T1000 (cell line): ENCODE data around the gene OPN4.

Experiments
- DNase-seq: peaks from one replicate; lab custom pipeline; 2025; ENCODE audit warnings: mixed read lengths; lab: John Stamatoyannopoulos, UW

Gene OPN4

GRCh38 chr10:86681047-86681446 is 26.7 kb downstream of the OPN4 start:
- no peak for DNase-seq

GRCh38 chr10:86681722-86682386 is 27.5 kb downstream of the OPN4 start:
- DNase-seq: no peak

- DNase-seq: no peak
These were observed 28.3 kb downstream of the OPN4 start for GRCh38 chr10:86682675-86683074.

- no peak for DNase-seq
These were observed 30.2 kb downstream of the OPN4 start for GRCh38 chr10:86684331-86685097.

DNA sequence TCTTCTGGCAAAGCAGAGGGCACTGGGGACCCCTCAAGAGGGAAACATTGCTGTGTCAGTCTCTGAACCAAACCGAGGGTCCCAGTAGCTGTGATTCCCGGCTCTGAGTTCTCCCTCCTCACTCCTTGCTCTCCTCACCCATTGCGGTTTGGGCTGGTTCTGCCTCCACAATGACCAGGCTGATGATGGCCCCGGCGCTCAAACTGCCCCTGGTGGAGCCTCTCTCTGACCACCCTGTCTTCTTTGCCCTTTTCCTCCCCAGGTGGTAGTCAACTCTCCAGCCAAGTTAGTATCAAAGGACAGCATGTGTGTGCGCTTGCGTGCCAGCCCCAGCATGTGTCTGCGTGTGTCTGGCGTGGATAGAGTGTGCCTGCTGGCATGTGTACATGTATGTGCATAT is 31.1 kb downstream of the OPN4 start:
- DNase-seq: no peak

DNA sequence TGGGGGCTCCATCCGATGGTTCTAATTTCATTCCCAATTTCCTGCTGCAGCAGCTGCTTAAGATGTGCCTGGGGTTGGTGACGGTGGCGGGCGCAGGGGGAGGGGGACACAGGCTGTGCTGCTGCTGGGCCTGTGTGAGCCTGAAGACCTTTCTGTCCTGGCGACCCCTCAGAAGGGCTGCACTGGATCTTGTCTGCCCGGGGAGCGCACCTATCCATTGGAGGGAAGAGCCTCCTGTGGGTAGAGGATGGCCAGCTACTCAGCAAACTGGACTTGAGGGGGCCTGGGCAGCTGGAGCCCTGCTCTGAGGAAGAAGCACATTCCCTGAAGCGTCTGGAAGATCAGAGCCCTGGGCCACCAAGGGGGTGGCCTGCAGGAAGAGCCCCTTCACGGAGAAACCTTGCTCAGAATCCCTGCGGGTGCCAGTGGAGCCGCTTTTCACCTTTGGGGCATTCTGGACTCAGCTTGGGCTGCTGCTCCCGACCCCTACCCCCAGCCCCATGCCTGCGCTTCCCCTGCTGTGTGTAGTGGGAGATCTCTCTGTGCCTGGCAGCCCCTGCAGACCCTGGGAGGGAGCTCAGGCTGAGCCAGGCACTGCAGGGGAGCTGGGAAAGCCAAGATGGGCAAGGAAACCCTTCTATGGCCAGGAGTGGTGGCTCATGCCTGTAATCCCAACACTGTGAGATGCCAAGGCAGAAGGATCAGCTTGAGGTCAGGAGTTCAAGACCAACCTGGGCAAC is 31.7 kb downstream of the OPN4 start:
- DNase-seq: no peak

- DNase-seq: no peak
These were observed 32.6 kb downstream of the OPN4 start for GRCh38 chr10:86686972-86687371.

- DNase-seq: no peak
These were observed 33.4 kb downstream of the OPN4 start for GRCh38 chr10:86687750-86688149.

GRCh38 chr10:86688398-86688921 is 34.1 kb downstream of the OPN4 start:
- peak; percentile 17 for DNase-seq

DNA sequence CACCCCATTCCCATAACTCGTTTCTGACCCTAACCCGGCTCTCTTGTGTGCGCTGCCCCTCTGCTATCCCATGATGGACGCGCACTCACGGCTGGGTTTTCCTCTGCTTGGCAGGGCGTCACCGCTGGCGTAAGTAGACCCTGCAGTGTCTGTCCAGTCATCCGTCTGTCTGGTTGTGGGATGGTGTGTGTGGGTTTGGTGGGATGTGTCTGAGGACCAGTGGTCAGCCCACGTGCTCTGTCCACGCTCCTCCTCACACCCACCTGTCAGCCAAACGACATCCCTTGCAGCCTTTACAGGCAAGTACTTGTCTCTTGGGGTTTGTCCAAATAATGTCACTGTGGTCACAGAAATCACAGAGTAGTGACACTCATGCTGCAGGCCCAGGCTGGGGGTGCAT is 34.8 kb downstream of the OPN4 start:
- no peak for DNase-seq

DNA sequence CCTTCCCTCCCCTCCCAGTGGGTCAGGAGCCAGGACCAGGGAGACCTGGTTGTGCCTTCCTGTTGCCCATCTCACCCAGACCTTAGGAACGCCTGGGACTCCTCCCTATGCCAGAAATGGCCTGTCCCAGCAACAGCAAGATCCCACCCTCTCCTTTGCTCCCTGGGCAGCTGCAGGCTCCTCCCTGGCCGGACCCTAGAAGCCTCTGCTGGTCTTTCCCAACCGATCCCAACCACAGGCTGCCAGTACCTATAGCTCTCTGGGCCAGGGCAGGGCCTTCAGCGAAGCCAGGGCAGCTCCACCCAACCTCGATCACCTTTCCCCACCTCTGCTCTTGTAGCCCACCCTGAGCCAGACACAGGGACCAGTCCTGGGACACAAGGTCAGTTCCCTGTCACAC is 35.9 kb downstream of the OPN4 start:
- no peak for DNase-seq

DNA sequence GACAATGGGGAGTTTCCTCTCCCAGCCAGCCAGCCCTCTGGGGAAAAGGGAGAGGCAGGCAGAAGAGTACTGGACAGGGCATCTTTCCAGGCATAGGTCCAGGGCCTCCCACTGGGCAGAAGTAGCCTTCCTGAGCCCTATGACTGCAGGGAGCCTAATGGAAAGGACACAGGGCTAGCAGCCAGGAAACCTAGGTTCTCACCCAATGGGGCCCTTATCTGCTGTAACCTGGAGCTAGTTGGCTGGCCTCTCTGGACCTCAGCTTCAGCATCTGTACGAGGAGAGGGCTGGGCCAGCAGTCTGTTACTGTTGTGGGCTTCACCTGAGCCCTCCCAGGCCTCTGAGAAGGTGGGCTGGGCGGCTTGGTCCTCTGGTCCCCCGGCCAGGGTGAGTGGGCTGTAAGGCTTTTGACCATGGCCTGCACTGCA is 36.3 kb downstream of the OPN4 start:
- no peak for DNase-seq

DNA sequence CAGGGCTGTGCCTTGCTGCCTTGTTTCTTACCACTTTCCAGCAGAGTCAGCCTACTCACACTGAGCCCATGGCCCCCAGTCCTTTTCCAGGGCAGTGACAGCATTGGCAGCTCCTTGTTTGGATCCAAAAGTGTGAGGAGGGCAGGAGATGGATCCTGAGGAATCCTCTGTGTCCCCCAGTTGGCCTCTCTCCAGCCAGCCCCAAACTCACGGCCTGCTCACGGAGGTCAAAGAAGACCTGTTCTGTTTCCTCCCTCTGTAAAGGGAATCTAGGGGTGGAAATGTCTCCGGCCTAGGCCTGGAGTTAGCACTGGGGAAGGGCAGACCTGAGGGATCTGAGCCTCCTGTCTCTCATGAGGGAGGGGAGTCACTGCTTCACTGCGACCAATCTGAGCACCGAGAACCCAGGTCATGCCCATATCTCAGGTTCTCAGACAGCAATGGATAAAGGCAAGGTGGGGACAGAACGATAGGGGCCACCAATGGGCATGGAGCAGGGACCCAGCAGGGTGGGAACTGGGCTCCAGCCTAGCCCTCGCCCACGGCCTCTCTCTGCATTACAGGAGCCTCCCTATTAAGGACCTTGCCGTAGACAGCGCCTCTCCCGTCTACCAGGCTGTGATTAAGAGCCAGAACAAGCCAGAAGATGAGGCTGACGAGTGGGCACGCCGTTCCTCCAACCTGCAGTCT is 37.1 kb downstream of the OPN4 start:
- no peak for DNase-seq

DNA sequence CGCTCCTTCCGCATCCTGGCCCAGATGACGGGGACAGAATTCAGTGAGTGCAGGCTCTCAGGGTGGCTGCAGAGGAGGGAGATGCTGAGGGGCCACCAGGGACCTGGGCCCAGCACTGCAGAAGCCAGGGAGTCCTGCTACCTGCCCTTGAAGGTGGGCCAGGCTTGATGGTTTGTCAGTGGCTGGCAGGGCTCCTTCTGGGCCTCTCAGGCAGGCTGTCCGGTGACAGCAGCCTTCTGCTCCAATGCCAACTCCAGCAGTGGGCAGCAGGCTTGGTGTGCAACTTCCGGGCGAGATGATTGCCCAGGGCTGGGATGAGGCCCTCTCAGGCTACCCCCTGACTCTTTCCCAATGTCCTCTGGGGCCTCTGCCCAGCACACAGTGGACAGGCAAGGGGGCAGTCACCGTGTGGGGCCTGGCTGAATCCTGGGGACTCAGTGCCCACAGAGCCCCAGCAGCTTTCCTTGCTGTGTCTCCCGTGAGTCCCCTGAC is 37.7 kb downstream of the OPN4 start:
- no peak for DNase-seq

DNA sequence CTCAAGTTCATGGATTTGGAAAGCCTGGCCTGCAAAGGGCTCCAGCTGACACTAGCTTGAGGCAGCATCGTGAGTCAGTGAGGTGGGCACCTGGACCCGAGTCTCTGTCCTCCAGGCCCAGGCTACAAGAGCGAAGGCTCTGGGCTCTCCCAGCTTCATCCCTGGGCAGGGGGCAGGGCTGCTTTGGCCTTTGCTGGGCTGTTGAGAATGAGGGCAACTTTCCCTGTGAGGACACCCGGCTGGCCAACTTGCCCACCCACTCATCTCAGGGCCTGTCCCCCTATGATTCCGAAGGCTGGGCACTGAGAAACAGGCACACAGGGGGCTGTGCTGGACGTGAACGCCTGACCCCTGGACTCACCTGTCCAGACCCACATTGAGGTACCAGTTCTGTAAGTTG is 38.3 kb downstream of the OPN4 start:
- DNase-seq: no peak

DNA sequence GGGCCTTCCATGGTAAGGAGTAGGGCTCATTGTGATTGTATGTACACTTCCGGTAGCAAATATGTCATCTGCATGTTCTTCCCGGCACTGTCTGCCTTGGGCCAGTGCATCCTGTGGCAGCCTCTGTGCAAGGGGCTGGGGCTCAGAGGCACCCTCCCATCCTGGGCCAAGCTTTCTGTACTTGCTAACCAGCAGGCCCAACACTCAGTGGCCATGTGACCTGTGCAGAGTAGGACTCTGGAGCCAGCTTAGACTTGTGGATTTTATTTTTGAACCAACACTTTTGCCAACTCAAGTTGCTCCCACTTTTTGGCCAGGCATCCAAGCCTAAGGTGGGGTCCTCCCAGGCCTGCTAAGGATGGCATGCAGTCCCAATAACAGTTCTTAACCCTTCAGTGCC is 38.9 kb downstream of the OPN4 start:
- DNase-seq: no peak

DNA sequence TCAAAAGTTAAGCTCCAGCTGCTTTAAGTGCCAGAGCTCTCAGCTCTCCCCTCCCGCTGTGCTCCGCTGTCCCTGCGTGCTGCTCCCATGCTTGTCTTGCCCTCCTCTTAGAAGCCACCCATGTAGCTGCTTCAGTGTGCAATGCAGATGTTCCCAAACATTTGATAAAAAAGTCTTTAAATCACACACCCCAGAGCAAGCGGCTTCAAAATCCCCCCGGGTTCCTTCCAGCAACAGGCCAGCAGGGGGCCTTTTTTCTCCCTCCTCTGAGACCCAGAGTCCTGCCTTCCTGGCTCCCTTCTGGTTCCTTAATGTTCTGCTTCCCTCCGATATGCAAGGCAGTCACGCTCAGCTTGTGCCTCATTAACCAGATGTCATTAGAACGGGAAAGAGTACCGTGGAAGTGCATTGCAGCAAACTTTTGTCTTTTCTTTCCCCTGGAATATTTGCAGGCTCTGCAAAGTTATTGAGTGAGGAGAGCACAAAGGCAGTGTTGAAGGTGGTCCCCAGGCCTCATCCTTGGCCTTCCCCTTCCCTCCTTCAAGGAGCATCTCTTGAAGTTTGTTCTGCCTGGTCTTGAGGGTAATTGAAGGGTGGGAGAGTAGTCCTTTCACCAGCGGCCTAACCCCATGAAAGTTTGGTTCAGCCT is 39.5 kb downstream of the OPN4 start:
- no peak for DNase-seq

GRCh38 chr10:86698207-86698940 is 44.0 kb downstream of the OPN4 start:
- no peak for DNase-seq

GRCh38 chr10:86699125-86699524 is 44.8 kb downstream of the OPN4 start:
- DNase-seq: no peak

DNA sequence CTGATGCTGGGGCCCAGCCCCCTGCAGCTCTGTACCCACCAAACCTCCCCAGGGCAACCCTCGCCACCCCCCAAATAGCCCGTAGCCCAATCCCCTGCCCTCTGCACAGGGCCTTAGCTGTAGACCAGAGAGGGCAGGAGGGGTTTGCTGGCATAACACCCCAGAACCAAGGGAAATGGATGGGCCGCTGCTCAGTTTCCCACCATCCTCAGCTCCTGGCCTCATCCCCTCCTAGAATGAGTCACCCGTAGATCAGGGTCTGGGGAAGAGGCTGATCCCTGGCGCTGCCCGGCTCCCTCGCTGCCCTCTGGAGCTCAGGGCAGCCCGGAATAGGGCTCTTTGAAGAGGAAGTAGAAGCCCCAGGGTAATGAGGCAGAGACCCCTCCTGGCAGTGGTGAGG is 45.2 kb downstream of the OPN4 start:
- no peak for DNase-seq
